Activated T-cell treated with anti-CD3 and anti-CD28 coated beads, Interleukin-2, amount 50 U/mL, for 24 hours (primary cell): ENCODE results near the gene PERM1.
A peak's percentile ranks its signal among the peaks of the same experiment; 100 is the strongest.
"Not testable (repeated sequence)": the region's sequence is repeated elsewhere in the genome, so short reads cannot be mapped to it uniquely, and the experiment has no call there.

ENCODE experiments used
- DNase-seq: peaks from one replicate; pipeline ENCODE4 v3.0.0-alpha.2; 2020
- H3K27ac Mint-ChIP-seq: 2 replicates; pipeline ENCODE4 v1.8.0; 2020; ENCODE audit warnings: mild to moderate bottlenecking, mixed read lengths
- H3K27me3 Mint-ChIP-seq: 2 replicates; pipeline ENCODE4 v1.8.0; 2020; ENCODE audit warnings: mixed read lengths
- H3K36me3 Mint-ChIP-seq: 2 replicates; pipeline ENCODE4 v1.8.0; 2020; ENCODE audit warnings: low read depth, mixed read lengths
- H3K4me1 Mint-ChIP-seq: 2 replicates; pipeline ENCODE4 v1.8.0; 2020; ENCODE audit warnings: low read depth, mixed read lengths
- H3K4me3 Mint-ChIP-seq: 2 replicates; pipeline ENCODE4 v1.8.0; 2020; ENCODE audit warnings: mild to moderate bottlenecking, moderate library complexity, mixed read lengths
- H3K9me3 Mint-ChIP-seq: 2 replicates; pipeline ENCODE4 v1.8.0; 2020; ENCODE audit warnings: mixed read lengths

PERM1 gene

DNA sequence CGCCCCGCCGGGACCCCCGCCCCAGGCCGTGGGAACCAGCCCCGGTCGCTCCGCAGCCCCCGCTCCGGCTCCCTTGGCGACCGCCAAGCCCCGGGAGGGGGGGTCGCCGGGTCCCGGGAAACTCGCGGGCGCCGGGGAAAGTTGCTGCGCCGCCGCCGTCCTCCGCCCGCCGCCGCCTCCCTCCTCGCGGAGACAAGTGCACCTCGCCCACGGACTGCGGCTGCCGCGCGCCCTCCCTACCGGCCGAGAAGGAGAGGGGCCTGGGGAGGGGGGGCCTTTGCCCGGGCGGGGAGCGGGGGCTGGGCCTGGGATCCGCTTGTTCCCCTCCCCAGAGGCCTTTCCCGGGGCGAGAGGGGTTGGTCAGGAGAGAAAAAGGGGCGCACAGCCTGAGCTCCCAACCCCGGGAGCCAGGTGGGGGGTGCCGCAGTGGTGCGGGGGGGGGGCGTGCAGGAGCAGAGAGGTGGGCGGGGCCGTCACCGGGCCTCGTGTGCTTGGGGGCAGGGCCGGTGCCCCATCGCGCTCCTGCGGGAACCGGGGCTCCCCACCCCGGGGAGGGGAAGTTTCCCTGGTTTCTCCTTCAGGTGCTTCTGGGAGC is 38.6 kb upstream of the PERM1 start:
- Mint-ChIP-seq H3K9me3 (no peaks in the 10 kb centered on the region), H3K36me3 (no peaks in the 10 kb centered on the region), H3K4me3 (peak overlapping the region; percentile 39), H3K27ac (no peak overlapping the region), H3K4me1 (peaks cover 9% of the 10 kb centered on the region), H3K27me3 (peaks cover 11% of the 10 kb centered on the region)
- peak; percentile 66 for DNase-seq

DNA sequence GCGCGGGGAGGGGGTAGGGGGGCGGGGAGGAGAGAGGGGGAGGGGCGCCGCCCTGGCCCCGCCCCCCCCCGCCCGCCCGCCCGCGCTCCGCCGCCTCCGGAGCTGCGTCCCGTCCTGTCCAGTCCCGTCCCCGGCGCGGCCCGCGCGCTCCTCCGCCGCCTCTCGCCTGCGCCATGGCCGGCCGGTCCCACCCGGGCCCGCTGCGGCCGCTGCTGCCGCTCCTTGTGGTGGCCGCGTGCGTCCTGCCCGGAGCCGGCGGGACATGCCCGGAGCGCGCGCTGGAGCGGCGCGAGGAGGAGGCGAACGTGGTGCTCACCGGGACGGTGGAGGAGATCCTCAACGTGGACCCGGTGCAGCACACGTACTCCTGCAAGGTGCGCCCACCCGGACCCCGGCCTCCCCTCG is 38.1 kb upstream of the PERM1 start, which contains the start of gene AGRN:
Gene AGRN, plus strand, starts transcription at position 121 of the 405 bp plus-strand sequence. Its CDS starts 53 bp downstream, at position 174.
- H3K4me3 Mint-ChIP-seq: peak within 1 kb of the TSS; percentile 73
- H3K9me3 Mint-ChIP-seq: no peaks in the 10 kb centered on the region

DNA sequence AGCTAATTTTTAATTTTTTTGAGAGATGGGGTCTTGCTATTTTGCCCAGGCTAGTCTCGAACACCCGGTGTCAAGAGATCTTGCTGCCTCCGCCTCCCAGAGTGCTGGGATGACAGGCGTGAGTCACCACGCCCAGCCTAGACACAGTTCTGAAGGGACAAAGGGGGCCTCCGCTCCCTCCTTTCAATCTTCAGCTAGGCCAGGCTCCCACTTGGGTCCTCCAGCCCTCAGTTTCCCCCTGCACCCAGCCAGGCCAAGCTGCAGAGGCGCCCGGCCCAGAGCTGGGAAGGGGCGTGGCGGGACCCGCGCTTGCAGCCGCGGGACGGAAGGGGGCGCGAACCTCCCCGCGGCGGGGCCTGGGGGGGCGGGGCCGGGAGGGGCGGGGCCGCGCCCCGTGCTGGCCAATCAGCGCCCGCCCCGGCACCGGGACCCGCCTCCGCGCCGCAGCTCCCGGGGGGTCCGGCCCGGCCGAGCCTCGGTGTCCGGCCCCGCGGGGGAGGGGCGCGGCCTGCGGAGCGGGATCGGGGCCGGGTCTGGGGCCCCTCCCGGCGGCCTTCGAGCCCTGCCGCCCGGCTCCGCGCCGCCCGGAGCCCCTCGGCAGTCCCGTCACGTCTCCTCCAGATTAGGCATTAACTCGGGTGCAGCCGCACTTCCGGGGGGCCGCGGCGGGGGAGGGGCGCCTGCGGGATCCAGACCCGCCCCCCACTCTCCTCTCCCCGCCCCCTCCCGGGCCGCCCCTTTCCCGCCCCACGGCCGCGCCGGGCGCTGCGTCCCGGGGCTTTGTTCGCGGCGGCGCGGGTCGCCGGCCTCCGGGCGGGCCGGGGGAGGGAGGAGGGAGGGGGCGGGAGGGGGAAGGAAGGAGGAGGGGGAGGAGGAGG is 37.5 kb upstream of the PERM1 start:
- no peaks in the 10 kb centered on the region for H3K36me3 Mint-ChIP-seq
- no peaks in the 10 kb centered on the region for H3K9me3 Mint-ChIP-seq
- H3K4me3 Mint-ChIP-seq: peak overlapping the region; percentile 73
- no peak overlapping the region for H3K27ac Mint-ChIP-seq
- peak; percentile 88 for DNase-seq
- H3K27me3 Mint-ChIP-seq: peaks cover 11% of the 10 kb centered on the region
- H3K4me1 Mint-ChIP-seq: peaks cover 15% of the 10 kb centered on the region

More for the DNA sequence above, 38.1 kb upstream of the PERM1 start, which contains the start of gene AGRN:
- H3K36me3 Mint-ChIP-seq: no peaks in the 10 kb centered on the region
- peaks cover 11% of the 10 kb centered on the region for H3K27me3 Mint-ChIP-seq
- peak; percentile 72 for DNase-seq
- no peak within 1 kb of the TSS for H3K27ac Mint-ChIP-seq
- H3K4me1 Mint-ChIP-seq: peaks cover 9% of the 10 kb centered on the region

GRCh38 chr1:1018321-1018685 is 36.4 kb upstream of the PERM1 start:
- H3K27me3 Mint-ChIP-seq: peaks cover 11% of the 10 kb centered on the region
- DNase-seq, H3K27ac Mint-ChIP-seq, H3K9me3 Mint-ChIP-seq, H3K36me3 Mint-ChIP-seq, H3K4me3 Mint-ChIP-seq: not testable (repeated sequence)
- H3K4me1 Mint-ChIP-seq: peaks cover 25% of the 10 kb centered on the region

DNA sequence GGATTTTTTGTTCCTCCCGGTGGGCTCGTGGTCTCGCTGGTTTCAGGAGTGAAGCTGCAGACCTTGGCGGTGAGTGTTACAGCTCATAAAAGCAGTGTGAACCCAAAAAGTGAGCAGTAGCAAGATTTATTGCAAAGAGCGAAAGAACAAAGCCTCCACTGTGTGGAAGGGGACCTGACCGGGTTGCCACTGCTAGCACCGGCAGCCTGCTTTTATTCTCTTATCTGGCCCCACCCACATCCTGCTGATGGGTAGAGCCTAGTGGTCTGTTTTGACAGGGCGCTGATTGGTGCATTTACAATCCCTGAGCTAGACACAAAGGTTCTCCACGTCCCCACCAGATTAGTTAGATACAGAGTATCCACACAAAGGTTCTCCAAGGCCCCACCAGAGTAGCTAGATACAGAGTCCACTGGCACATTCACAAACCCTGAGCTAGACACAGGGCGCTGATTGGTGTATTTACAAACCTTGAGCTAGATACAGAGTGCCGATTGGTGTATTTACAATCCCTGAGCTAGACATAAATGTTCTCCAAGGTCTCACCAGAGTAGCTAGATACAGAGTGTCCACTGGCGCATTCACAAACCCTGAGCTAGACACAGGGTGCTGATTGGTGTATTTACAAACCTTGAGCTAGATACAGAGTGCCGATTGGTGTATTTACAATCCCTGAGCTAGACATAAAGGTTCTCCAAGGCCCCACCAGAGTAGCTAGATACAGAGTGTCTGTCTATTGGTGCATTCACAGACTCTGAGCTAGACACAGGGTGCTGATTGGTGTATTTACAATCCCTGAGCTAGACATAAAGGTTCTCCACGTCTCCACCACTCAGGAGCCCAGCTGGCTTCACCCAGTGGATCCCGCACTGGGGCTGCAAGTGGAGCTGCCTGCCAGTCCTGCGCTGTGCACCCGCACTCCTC is 35.8 kb upstream of the PERM1 start:
- not testable (repeated sequence) for H3K4me3 Mint-ChIP-seq, DNase-seq, H3K27ac Mint-ChIP-seq, H3K36me3 Mint-ChIP-seq, H3K9me3 Mint-ChIP-seq, H3K27me3 Mint-ChIP-seq
- H3K4me1 Mint-ChIP-seq: peaks cover 32% of the 10 kb centered on the region

GRCh38 chr1:1014799-1015681 is 33.1 kb upstream of the PERM1 start:
- Mint-ChIP-seq H3K4me1 (peaks cover 35% of the 10 kb centered on the region), H3K36me3 (peaks cover 5% of the 10 kb centered on the region), H3K9me3 (no peaks in the 10 kb centered on the region), H3K4me3 (peak overlapping the region; percentile 89), H3K27ac (peak overlapping the region; percentile 95), H3K27me3 (no peaks in the 10 kb centered on the region)
- DNase-seq: no peak

DNA sequence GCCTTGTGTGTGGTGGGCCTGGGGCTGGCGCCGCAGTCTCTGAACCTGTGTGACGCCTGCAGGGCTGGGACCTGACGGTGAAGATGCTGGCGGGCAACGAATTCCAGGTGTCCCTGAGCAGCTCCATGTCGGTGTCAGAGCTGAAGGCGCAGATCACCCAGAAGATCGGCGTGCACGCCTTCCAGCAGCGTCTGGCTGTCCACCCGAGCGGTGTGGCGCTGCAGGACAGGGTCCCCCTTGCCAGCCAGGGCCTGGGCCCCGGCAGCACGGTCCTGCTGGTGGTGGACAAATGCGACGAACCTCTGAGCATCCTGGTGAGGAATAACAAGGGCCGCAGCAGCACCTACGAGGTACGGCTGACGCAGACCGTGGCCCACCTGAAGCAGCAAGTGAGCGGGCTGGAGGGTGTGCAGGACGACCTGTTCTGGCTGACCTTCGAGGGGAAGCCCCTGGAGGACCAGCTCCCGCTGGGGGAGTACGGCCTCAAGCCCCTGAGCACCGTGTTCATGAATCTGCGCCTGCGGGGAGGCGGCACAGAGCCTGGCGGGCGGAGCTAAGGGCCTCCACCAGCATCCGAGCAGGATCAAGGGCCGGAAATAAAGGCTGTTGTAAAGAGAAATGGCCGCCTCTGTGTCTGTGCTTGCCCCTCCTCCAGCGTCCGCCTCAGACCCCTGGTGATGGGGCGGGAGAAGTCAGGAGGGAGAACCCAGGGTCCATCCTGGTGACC is 32.2 kb upstream of the PERM1 start:
- Mint-ChIP-seq H3K36me3 (peaks cover 5% of the 10 kb centered on the region), H3K9me3 (no peaks in the 10 kb centered on the region), H3K4me3 (peak overlapping the region; percentile 89), H3K27ac (peak overlapping the region; percentile 95), H3K4me1 (peaks cover 35% of the 10 kb centered on the region), H3K27me3 (no peaks in the 10 kb centered on the region)
- peak; percentile 59 for DNase-seq

DNA sequence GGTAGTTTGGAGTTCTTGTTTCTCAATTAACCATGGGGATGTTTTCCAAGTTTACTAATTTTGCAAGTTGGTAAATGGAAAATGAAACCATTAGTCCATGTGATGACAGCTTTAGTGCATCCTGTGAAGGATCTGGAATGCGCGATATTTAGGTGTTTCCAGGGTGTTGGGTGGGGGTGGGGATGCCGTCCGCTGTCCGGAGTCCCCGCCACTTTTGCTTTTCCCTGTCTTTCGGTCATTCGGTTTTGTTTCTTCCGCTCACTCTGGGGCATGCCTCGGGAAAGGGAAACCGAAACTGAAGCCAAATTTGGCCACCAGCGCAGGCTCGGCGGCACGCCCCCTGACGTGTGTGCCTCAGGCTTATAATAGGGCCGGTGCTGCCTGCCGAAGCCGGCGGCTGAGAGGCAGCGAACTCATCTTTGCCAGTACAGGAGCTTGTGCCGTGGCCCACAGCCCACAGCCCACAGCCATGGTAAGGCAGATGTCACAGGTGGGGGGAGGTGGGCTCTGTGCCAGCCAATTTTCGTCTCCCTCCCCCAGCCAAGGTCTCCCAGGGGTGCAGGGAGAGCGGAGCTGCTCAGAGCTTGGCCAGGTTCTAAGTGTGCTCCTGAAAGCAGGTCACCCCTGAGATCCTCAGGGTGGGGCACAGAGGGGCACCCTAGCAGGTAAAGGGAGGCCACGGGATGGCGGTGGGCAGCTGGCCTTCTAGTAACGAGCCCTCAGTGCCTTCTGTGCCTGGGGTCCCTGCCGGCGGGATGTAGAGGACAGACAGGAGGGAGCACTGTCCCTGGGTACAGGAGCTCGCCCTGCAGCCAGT is 31.4 kb upstream of the PERM1 start, which contains the start of gene ISG15:
Gene ISG15, plus strand, starts transcription at position 393 of the 817 bp plus-strand sequence. Its CDS starts 77 bp downstream, at position 470.
- H3K27me3 Mint-ChIP-seq: peaks cover under 1% of the 10 kb centered on the region
- H3K36me3 Mint-ChIP-seq: peaks cover 5% of the 10 kb centered on the region
- H3K27ac Mint-ChIP-seq: peak within 1 kb of the TSS; percentile 95
- no peaks in the 10 kb centered on the region for H3K9me3 Mint-ChIP-seq
- peak; percentile 87 for DNase-seq
- H3K4me1 Mint-ChIP-seq: peaks cover 33% of the 10 kb centered on the region
- peak within 1 kb of the TSS; percentile 89 for H3K4me3 Mint-ChIP-seq

DNA sequence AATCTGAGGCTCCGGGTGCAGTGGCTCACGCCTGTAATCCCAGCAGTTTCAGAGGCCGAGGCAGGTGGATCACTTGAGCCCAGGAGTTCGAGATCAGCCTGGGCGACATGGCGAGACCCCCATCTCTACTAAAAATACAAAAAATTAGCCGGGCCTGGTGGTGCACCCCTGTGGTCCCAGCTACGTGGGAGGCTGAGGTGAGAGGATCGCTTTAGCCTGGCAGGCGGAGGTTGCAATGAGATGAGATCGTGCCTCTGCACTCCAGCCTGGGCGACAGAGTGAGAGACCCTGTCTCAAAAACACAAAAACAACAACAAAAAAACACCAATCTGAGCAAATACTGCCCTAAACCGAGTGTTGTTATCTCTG is 30.8 kb upstream of the PERM1 start:
- Mint-ChIP-seq H3K4me1 (peaks cover 33% of the 10 kb centered on the region), H3K27ac (peak overlapping the region; percentile 95), H3K4me3 (peak overlapping the region; percentile 89)
- H3K27me3 Mint-ChIP-seq, H3K36me3 Mint-ChIP-seq, H3K9me3 Mint-ChIP-seq, DNase-seq: not testable (repeated sequence)

DNA sequence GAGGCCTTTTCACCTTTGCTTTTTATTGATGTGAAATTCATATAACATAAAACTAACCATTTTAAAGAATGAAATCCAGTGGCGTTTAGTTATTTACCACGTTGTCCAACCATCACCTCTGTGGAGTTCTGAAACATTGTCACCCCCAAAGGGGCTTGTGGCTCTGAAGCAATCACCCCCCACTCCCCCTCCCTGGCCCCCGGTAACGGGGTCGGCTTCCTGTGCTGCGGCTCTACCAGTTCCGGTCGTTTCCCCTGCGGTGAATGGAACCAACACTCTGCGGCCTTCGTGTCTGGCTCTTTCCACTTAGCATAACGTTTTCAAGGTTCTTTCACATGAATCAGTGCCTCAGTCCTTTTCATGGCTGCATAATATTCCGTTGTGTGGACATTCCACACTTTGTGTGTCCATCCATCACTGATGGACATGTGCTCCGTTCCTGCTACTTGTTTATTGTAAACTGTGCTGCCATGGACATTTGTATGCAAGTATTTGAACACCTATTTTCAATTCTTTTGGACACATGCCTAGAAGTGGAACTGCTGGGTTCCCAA is 29.6 kb upstream of the PERM1 start:
- DNase-seq: no peak
- Mint-ChIP-seq H3K36me3 (peaks cover 5% of the 10 kb centered on the region), H3K27me3 (peaks cover 12% of the 10 kb centered on the region), H3K9me3 (no peaks in the 10 kb centered on the region), H3K27ac (no peak overlapping the region), H3K4me1 (peaks cover 28% of the 10 kb centered on the region), H3K4me3 (no peak overlapping the region)

- not testable (repeated sequence) for H3K4me3 Mint-ChIP-seq, H3K27ac Mint-ChIP-seq, H3K36me3 Mint-ChIP-seq, DNase-seq, H3K9me3 Mint-ChIP-seq
- Mint-ChIP-seq H3K4me1 (peaks cover 30% of the 10 kb centered on the region), H3K27me3 (peaks cover 22% of the 10 kb centered on the region)
These were observed 28.2 kb upstream of the PERM1 start for GRCh38 chr1:1010131-1010530.
